GM13976 (cell line): Measurements from ENCODE around the gene FOLR1.
A peak's percentile ranks its signal among the peaks of the same experiment; 100 is the strongest.

Experiments
- DNase-seq: peaks from one replicate; pipeline ENCODE4 v3.0.0; 2012; ENCODE audit warnings: low spot score
- CTCF ChIP-seq: IDR thresholded peaks from 2 replicates; pipeline ENCODE4 v1.5.1; 2012; ENCODE audit warnings: borderline replicate concordance, mild to moderate bottlenecking; ENCODE audit not compliant: insufficient read depth; ENCODE audit errors: extremely low read depth, missing control alignments, control extremely low read depth
- in situ Hi-C: fragments of 300-500 bp; cut with MboI; formaldehyde crosslinking; loops from one replicate; pipeline ENCODE4 v1.12.0; 2022; ENCODE audit warnings: low sequenced_read_pairs, mixed read lengths, inconsistent platforms; ENCODE audit not compliant: unreplicated experiment

FOLR1 gene

GRCh38 chr11:72237112-72237931, 45.4 kb downstream of the FOLR1 start:
- peak; percentile 36 for DNase-seq
- no peak for TF ChIP-seq CTCF
- in situ Hi-C loops = no loop called here

GRCh38 chr11:72238040-72238450, 46.1 kb downstream of the FOLR1 start:
- DNase-seq = peak; percentile 89
- peak; percentile 68 for TF ChIP-seq CTCF
- in situ Hi-C loops = no loop called here

GRCh38 chr11:72238492-72239312, 46.8 kb downstream of the FOLR1 start:
- in situ Hi-C loops = no loop called here
- TF ChIP-seq CTCF = no peak
- no peak for DNase-seq

- peak; percentile 84 for DNase-seq
- in situ Hi-C loops = no loop called here
These were observed 47.4 kb downstream of the FOLR1 start for GRCh38 chr11:72239313-72239848.

GRCh38 chr11:72239849-72240460, 48.0 kb downstream of the FOLR1 start:
- in situ Hi-C loops = no loop called here
- no peak for TF ChIP-seq CTCF
- DNase-seq = no peak

More at GRCh38 chr11:72239313-72239848, 47.4 kb downstream of the FOLR1 start:
- no peak for TF ChIP-seq CTCF
